ENCODE results near the gene RBFOX1. TPM values are rescaled to one million over a fixed set of nuclear protein-coding genes. Genes with fewer than 3 reads are reported as not detected.

The RBFOX1 gene
- polyA plus RNA-seq, 1 experiment: not detected

DNA sequence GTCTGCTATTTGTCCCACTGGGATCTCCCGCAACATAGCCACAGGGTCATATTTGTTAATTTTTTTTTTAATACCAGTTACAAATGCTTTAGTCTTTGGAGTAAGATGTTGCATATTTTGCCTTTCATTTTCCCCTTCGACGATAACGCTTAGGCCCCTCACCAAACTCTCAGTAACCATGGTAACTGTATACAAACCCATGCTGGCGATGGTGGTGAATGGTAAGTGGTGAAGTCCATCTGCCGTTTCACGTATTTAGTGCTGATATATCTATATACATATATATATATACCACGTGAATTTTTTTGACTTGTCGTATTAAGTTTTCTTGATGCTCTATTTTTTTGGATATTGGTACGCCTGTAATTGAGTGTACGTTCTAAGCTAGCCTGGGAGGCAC is 263.7 kb downstream of the RBFOX1 start:
- no peak for DNase-seq (ENCODE audit: low read depth, low spot score)
- H3K9me3 ChIP-seq (ENCODE audit: control insufficient read depth, insufficient read depth, low read length): peaks cover 16% of the 10 kb centered on the region; the same call in 1 of the 2 replicates
- CTCF ChIA-PET: no interaction called here
- TF ChIP-seq, protein P1, sequence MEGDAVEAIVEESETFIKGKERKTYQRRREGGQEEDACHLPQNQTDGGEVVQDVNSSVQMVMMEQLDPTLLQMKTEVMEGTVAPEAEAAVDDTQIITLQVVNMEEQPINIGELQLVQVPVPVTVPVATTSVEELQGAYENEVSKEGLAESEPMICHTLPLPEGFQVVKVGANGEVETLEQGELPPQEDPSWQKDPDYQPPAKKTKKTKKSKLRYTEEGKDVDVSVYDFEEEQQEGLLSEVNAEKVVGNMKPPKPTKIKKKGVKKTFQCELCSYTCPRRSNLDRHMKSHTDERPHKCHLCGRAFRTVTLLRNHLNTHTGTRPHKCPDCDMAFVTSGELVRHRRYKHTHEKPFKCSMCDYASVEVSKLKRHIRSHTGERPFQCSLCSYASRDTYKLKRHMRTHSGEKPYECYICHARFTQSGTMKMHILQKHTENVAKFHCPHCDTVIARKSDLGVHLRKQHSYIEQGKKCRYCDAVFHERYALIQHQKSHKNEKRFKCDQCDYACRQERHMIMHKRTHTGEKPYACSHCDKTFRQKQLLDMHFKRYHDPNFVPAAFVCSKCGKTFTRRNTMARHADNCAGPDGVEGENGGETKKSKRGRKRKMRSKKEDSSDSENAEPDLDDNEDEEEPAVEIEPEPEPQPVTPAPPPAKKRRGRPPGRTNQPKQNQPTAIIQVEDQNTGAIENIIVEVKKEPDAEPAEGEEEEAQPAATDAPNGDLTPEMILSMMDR (IDR thresholded peaks at IDR 0.05; ENCODE audit: low read depth, low read length): no peak
- POLR2A ChIA-PET: no interaction called here
- H3K27me3 ChIP-seq (ENCODE audit: control insufficient read depth, insufficient read depth, low read length): no peaks in the 10 kb centered on the region
- H3K4me3 ChIP-seq (ENCODE audit: low read depth, low read length): no peak overlapping the region
- H3K27ac ChIP-seq (ENCODE audit: low read depth, low read length): no peak overlapping the region

DNA sequence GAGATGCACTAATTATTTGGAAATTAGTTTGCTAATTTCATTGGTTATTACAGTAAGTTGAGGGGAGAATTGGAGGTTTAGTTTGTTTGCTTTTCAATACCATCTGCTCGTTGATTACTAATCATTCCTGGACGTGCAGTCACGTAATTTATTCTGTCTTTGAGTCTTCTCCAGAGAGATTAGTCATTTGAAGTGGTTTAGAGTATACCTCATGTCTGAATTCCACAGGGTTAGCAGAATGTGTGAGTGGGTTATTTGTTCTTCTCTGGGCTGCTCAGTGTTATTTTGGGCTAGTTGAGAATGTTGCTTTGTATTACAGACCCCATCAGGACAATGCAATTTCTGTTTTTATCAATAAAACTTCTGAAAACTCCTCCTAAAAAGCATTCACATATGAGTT is 265.0 kb downstream of the RBFOX1 start:
- CTCF ChIA-PET: no interaction called here
- no peaks in the 10 kb centered on the region for H3K27me3 ChIP-seq (ENCODE audit: control insufficient read depth, insufficient read depth, low read length)
- POLR2A ChIA-PET: no interaction called here
- H3K9me3 ChIP-seq (ENCODE audit: control insufficient read depth, insufficient read depth, low read length): peaks cover 6% of the 10 kb centered on the region
- DNase-seq (ENCODE audit: low read depth, low spot score): no peak
- H3K4me3 ChIP-seq (ENCODE audit: low read depth, low read length): no peak overlapping the region
- H3K27ac ChIP-seq (ENCODE audit: low read depth, low read length): no peak overlapping the region
- TF ChIP-seq, protein P1 (IDR thresholded peaks at IDR 0.05; ENCODE audit: low read depth, low read length): no peak

DNA sequence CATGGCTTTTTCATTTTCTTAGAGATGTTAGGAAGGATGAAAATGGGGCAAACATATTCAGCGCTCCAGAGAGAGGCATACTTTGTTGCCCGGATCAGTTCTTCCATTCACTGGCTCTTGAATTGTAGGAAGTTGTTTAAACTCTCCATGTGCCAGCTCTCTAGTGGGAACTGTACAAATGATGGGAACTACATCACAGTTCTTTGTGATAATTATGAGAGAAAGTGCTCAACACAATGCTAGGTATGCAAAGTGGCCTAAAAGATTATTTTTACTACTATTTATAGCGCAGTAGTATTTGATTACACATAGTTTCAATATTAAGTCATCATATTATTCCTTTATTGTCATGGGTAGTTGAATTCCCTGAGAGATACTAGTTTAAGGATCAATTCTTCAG is 268.5 kb downstream of the RBFOX1 start:
- Histone ChIP-seq H3K9me3 (ENCODE audit: control insufficient read depth, insufficient read depth, low read length) (peaks cover 8% of the 10 kb centered on the region), H3K27ac (ENCODE audit: low read depth, low read length) (no peak overlapping the region), H3K4me3 (ENCODE audit: low read depth, low read length) (no peak overlapping the region), H3K27me3 (ENCODE audit: control insufficient read depth, insufficient read depth, low read length) (no peaks in the 10 kb centered on the region)
- ChIA-PET POLR2A (no interaction called here), CTCF (no interaction called here)
- TF ChIP-seq, protein P1 (IDR thresholded peaks at IDR 0.05; ENCODE audit: low read depth, low read length): no peak
- DNase-seq (ENCODE audit: low read depth, low spot score): no peak

DNA sequence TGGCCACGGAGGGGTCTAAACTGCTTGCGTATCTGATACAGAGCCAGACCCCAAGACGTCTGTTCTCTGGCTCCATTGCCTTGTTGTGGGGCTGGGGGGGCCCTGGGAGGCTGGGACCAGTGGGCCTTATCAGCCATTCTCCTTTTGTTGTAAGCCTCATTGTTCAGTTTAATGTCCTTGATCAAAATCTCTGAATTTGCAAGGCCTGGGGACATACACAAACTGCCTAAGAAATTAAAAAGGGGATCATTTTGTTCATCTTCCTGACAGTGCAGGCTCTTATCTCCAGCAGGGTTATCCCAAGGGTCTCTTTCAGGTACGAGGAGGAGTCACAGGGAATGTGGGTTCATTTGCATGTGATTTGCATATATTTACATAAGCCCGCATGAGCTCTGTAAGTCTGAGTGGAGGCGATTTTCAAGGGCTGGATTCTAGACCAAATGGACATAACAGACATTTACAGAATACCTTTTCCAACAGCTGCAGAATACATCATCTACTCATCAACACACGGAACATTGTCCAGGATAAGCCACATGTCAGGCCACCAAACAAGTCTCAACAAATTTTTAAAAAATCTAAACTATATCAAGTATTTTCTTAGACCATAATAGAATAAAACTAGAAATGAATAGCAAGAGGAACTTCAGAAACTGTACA is 269.8 kb downstream of the RBFOX1 start:
- H3K9me3 ChIP-seq (ENCODE audit: control insufficient read depth, insufficient read depth, low read length): peaks cover 9% of the 10 kb centered on the region
- H3K27ac ChIP-seq (ENCODE audit: low read depth, low read length): no peak overlapping the region
- no peak overlapping the region for H3K4me3 ChIP-seq (ENCODE audit: low read depth, low read length)
- no peaks in the 10 kb centered on the region for H3K27me3 ChIP-seq (ENCODE audit: control insufficient read depth, insufficient read depth, low read length)
- no peak for DNase-seq (ENCODE audit: low read depth, low spot score)
- ChIA-PET CTCF (no interaction called here), POLR2A (no interaction called here)
- TF ChIP-seq, protein P1 (IDR thresholded peaks at IDR 0.05; ENCODE audit: low read depth, low read length): no peak

DNA sequence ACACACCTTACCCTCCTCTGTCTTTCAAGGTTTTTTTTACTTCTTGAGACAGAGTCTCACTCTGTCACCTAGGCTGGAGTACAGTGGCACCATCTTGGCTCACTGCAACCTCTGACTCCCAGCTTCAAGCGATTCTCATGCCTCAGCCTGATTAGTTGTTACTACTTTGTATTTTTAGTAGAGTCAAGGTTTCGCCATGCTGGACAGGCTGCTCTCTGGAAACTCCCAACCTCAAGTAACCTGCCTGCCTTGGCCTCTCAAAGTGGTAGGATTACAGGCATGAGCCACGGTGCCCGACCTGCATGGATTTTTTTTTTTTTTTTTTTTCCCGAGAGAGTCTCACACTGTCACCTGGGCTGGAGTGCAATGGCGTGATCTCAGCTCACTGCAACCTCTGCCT is 273.2 kb downstream of the RBFOX1 start:
- Histone ChIP-seq H3K27ac (ENCODE audit: low read depth, low read length) (no peak overlapping the region), H3K4me3 (ENCODE audit: low read depth, low read length) (no peak overlapping the region), H3K27me3 (ENCODE audit: control insufficient read depth, insufficient read depth, low read length) (no peaks in the 10 kb centered on the region), H3K9me3 (ENCODE audit: control insufficient read depth, insufficient read depth, low read length) (peaks cover 21% of the 10 kb centered on the region)
- ChIA-PET CTCF (no interaction called here), POLR2A (no interaction called here)
- no peak for DNase-seq (ENCODE audit: low read depth, low spot score)
- TF ChIP-seq, protein P1 (IDR thresholded peaks at IDR 0.05; ENCODE audit: low read depth, low read length): no peak
